Neuronal stem cell (in vitro differentiated cells): ENCODE results near the gene BCO2.

Source experiments
- DNase-seq: peaks from one replicate; pipeline ENCODE4 v3.0.0-alpha.2; 2013; ENCODE audit warnings: low spot score
- H2AFZ ChIP-seq: one replicate; pipeline ENCODE4 v1.6.1; 2013; ENCODE audit warnings: mild to moderate bottlenecking, low read length, inconsistent platforms
- H2AK5ac ChIP-seq: 2 replicates; pipeline ENCODE4 v1.6.1; 2013; ENCODE audit warnings: low read depth, mild to moderate bottlenecking, inconsistent platforms, low read length, moderate library complexity, mixed read lengths
- H2BK120ac ChIP-seq: 2 replicates; pipeline ENCODE4 v1.6.1; 2013; ENCODE audit warnings: low read depth, mild to moderate bottlenecking, inconsistent platforms, low read length, moderate library complexity, mixed read lengths
- H2BK12ac ChIP-seq: one replicate; pipeline ENCODE4 v1.6.1; 2013; ENCODE audit warnings: low read length, inconsistent platforms
- H2BK15ac ChIP-seq: 2 replicates; pipeline ENCODE4 v1.6.1; 2013; ENCODE audit warnings: mild to moderate bottlenecking, low read length, inconsistent platforms, mixed read lengths
- H2BK5ac ChIP-seq: one replicate; pipeline ENCODE4 v1.6.1; 2013; ENCODE audit warnings: inconsistent platforms, mild to moderate bottlenecking, low read length, moderate library complexity
- H3K14ac ChIP-seq: one replicate; pipeline ENCODE4 v1.6.1; 2013; ENCODE audit warnings: low read length, inconsistent platforms
- H3K18ac ChIP-seq: 2 replicates; pipeline ENCODE4 v1.6.1; 2013; ENCODE audit warnings: low read length, inconsistent platforms
- H3K23ac ChIP-seq: 2 replicates; pipeline ENCODE4 v1.6.1; 2013; ENCODE audit warnings: low read depth, mild to moderate bottlenecking, mixed read lengths, low read length, inconsistent platforms; ENCODE audit not compliant: poor library complexity
- H3K27ac ChIP-seq: replicated peaks from 3 replicates; pipeline ENCODE4 v1.5.1; 2013; ENCODE audit warnings: low read length, inconsistent platforms
- H3K27me3 ChIP-seq, 3 experiments: 2 replicates each; pipeline ENCODE4 v1.6.1; 2013; ENCODE audit warnings: low read length in 3 of 3, mild to moderate bottlenecking in 2 of 3, inconsistent platforms in 1 of 3, low read depth in 1 of 3, mixed read lengths in 1 of 3, moderate library complexity in 1 of 3; ENCODE audit not compliant: control insufficient read depth in 3 of 3, insufficient read depth in 3 of 3
- H3K36me3 ChIP-seq, 2 donors: replicated peaks in 1 of 2; 2 replicates each; pipeline ENCODE4 v1.6.1; 2013; ENCODE audit warnings: low read length in 2 of 2; ENCODE audit not compliant: control insufficient read depth in 2 of 2, insufficient read depth in 2 of 2
- H3K4ac ChIP-seq: 2 replicates; pipeline ENCODE4 v1.6.1; 2013; ENCODE audit warnings: inconsistent platforms, mild to moderate bottlenecking, low read length, moderate library complexity
- H3K4me1 ChIP-seq, 2 donors: 1 replicate in 1 of 2; 2 replicates in 1 of 2; pipeline ENCODE4 v1.6.1; 2013; ENCODE audit warnings: low read length in 2 of 2, low read depth in 1 of 2; ENCODE audit not compliant: control insufficient read depth in 2 of 2, insufficient read depth in 1 of 2
- H3K4me2 ChIP-seq: one replicate; pipeline ENCODE4 v1.6.1; 2013; ENCODE audit warnings: mild to moderate bottlenecking, low read length, inconsistent platforms; ENCODE audit not compliant: insufficient read depth, poor library complexity, severe bottlenecking
- H3K4me3 ChIP-seq, 2 donors: 2 replicates each; pipeline ENCODE4 v1.5.1; 2013; ENCODE audit warnings: low read length in 2 of 2, mild to moderate bottlenecking in 2 of 2, inconsistent platforms in 1 of 2, moderate library complexity in 1 of 2
- H3K79me1 ChIP-seq: one replicate; pipeline ENCODE4 v1.6.1; 2013; ENCODE audit warnings: low read depth, mild to moderate bottlenecking, inconsistent platforms, low read length, moderate library complexity
- H3K9ac ChIP-seq: one replicate; pipeline ENCODE4 v1.6.1; 2013; ENCODE audit warnings: mild to moderate bottlenecking, low read depth, low read length, inconsistent platforms; ENCODE audit not compliant: poor library complexity
- H3K9me3 ChIP-seq, 2 donors: replicated peaks in 1 of 2; 2 replicates each; pipeline versions ENCODE3 to v1.6.1; 2013; ENCODE audit warnings: low read length in 2 of 2, mild to moderate bottlenecking in 2 of 2, inconsistent platforms in 1 of 2, low read depth in 1 of 2, mixed read lengths in 1 of 2, moderate library complexity in 1 of 2; ENCODE audit not compliant: control insufficient read depth in 2 of 2, insufficient read depth in 1 of 2
- H4K8ac ChIP-seq: one replicate; pipeline ENCODE4 v1.6.1; 2013; ENCODE audit warnings: low read depth, mild to moderate bottlenecking, inconsistent platforms, low read length, moderate library complexity
- H4K91ac ChIP-seq: one replicate; pipeline ENCODE4 v1.6.1; 2013; ENCODE audit warnings: low read length, low read depth, mild to moderate bottlenecking, inconsistent platforms; ENCODE audit not compliant: poor library complexity
- WGBS, 2 donors: extraction: QIAGEN DNeasy Blood & Tissue Kit; methylation state at CpG; one replicate each; pipeline ENCODE4 v1.1.7; 2013; ENCODE audit warnings: missing lambda C conversion rate in 2 of 2, mixed read lengths in 1 of 2; ENCODE audit not compliant: insufficient read length in 2 of 2, insufficient replicate concordance in 1 of 2; ENCODE audit errors: extremely low coverage in 2 of 2; 5-methylcytosine and 5-hydroxymethylcytosine counted together

The BCO2 gene

GRCh38 chr11:112265659-112266409, 90.5 kb downstream of the BCO2 start:
- DNase-seq, result no peak
- H2BK15ac ChIP-seq, result no peak overlapping the region

GRCh38 chr11:112266410-112266778, 91.1 kb downstream of the BCO2 start:
- Histone ChIP-seq H2AK5ac (no peak overlapping the region), H2AFZ (no peak overlapping the region), H3K27ac (no peak overlapping the region), H2BK120ac (no peak overlapping the region), H4K91ac (no peak overlapping the region), H3K4ac (no peak overlapping the region), H3K4me1 (no peaks in the 10 kb centered on the region), H3K4me2 (no peak overlapping the region), H4K8ac (no peak overlapping the region), H3K9me3 (no peaks in the 10 kb centered on the region), H3K27me3 (peaks cover 0 to 8% (median 0%) of the 10 kb centered on the region in 3 experiments), H3K23ac (no peak overlapping the region), H3K9ac (no peak overlapping the region), H2BK5ac (no peak overlapping the region), H2BK12ac (no peak overlapping the region), H3K79me1 (no peaks in the 10 kb centered on the region), H3K36me3 (no peaks in the 10 kb centered on the region), H3K4me3 (no peak overlapping the region), H2BK15ac (no peak overlapping the region), H3K14ac (no peak overlapping the region), H3K18ac (no peak overlapping the region)
- no CpG with 5 or more reads among the region's 3 CpGs for WGBS, 2 donors
- DNase-seq, result no peak

More at GRCh38 chr11:112265659-112266409, 90.5 kb downstream of the BCO2 start:
- no peak overlapping the region for H2BK5ac ChIP-seq
- no peaks in the 10 kb centered on the region for H3K9me3 ChIP-seq
- no peak overlapping the region for H2AFZ ChIP-seq
- no peak overlapping the region for H3K23ac ChIP-seq
- no peaks in the 10 kb centered on the region for H3K79me1 ChIP-seq
- no peaks in the 10 kb centered on the region for H3K36me3 ChIP-seq
- H4K91ac ChIP-seq, result no peak overlapping the region
- no peak overlapping the region for H3K9ac ChIP-seq
- H3K4me3 ChIP-seq, result no peak overlapping the region
- H4K8ac ChIP-seq, result no peak overlapping the region
- no peak overlapping the region for H2BK12ac ChIP-seq
- WGBS, 2 donors, result no CpG with 5 or more reads among the region's 11 CpGs
- H3K27ac ChIP-seq, result no peak overlapping the region
- H3K4me2 ChIP-seq, result no peak overlapping the region
- H2BK120ac ChIP-seq, result no peak overlapping the region
- no peak overlapping the region for H3K4ac ChIP-seq
- no peak overlapping the region for H2AK5ac ChIP-seq
- no peak overlapping the region for H3K14ac ChIP-seq
- H3K4me1 ChIP-seq, result no peaks in the 10 kb centered on the region
- H3K27me3 ChIP-seq, result peaks cover 0 to 8% (median 0%) of the 10 kb centered on the region in 3 experiments
- H3K18ac ChIP-seq, result no peak overlapping the region

GRCh38 chr11:112267188-112267591, 91.9 kb downstream of the BCO2 start:
- no peak overlapping the region for H2AK5ac ChIP-seq
- H2BK120ac ChIP-seq, result no peak overlapping the region
- H3K23ac ChIP-seq, result no peak overlapping the region
- no peak overlapping the region for H2BK5ac ChIP-seq
- no peak overlapping the region for H2AFZ ChIP-seq
- no peaks in the 10 kb centered on the region for H3K4me1 ChIP-seq
- no peak overlapping the region for H3K27ac ChIP-seq
- no peak overlapping the region for H2BK12ac ChIP-seq
- H3K79me1 ChIP-seq, result no peaks in the 10 kb centered on the region
- H3K14ac ChIP-seq, result no peak overlapping the region
- H3K4ac ChIP-seq, result no peak overlapping the region
- H4K91ac ChIP-seq, result no peak overlapping the region
- H3K9me3 ChIP-seq, result no peaks in the 10 kb centered on the region
- no peak overlapping the region for H2BK15ac ChIP-seq
- H3K36me3 ChIP-seq, result no peaks in the 10 kb centered on the region
- no peak for DNase-seq
- H3K18ac ChIP-seq, result no peak overlapping the region
- H3K4me2 ChIP-seq, result no peak overlapping the region
- H4K8ac ChIP-seq, result no peak overlapping the region
- WGBS, 2 donors, result no CpG with 5 or more reads among the region's 5 CpGs
- peaks cover 0 to 8% (median 0%) of the 10 kb centered on the region in 3 experiments for H3K27me3 ChIP-seq
- no peak overlapping the region for H3K4me3 ChIP-seq
- no peak overlapping the region for H3K9ac ChIP-seq

- H3K36me3 ChIP-seq, result no peaks in the 10 kb centered on the region
- no peak overlapping the region for H4K91ac ChIP-seq
- H2AFZ ChIP-seq, result no peak overlapping the region
- no peaks in the 10 kb centered on the region for H3K9me3 ChIP-seq
- H3K9ac ChIP-seq, result no peak overlapping the region
- H2BK120ac ChIP-seq, result no peak overlapping the region
- no CpG with 5 or more reads among the region's 5 CpGs for WGBS, 2 donors
- H3K4ac ChIP-seq, result no peak overlapping the region
- no peak overlapping the region for H2BK5ac ChIP-seq
- peaks cover 0 to 8% (median 0%) of the 10 kb centered on the region in 3 experiments for H3K27me3 ChIP-seq
- H4K8ac ChIP-seq, result no peak overlapping the region
- no peak overlapping the region for H2AK5ac ChIP-seq
- H3K27ac ChIP-seq, result no peak overlapping the region
- no peak overlapping the region for H3K18ac ChIP-seq
- H3K4me2 ChIP-seq, result no peak overlapping the region
- H3K4me3 ChIP-seq, result no peak overlapping the region
- H2BK12ac ChIP-seq, result no peak overlapping the region
- DNase-seq, result no peak
- no peak overlapping the region for H3K14ac ChIP-seq
- no peaks in the 10 kb centered on the region for H3K4me1 ChIP-seq
- H3K23ac ChIP-seq, result no peak overlapping the region
- H3K79me1 ChIP-seq, result no peaks in the 10 kb centered on the region
- no peak overlapping the region for H2BK15ac ChIP-seq
Observed at GRCh38 chr11:112268406-112268805, 93.1 kb downstream of the BCO2 start.
